Measurements from ENCODE around the gene GLT1D1.
"Not testable (repeated sequence)": the region's sequence is repeated elsewhere in the genome, so short reads cannot be mapped to it uniquely, and the experiment has no call there.

The GLT1D1 gene

DNA sequence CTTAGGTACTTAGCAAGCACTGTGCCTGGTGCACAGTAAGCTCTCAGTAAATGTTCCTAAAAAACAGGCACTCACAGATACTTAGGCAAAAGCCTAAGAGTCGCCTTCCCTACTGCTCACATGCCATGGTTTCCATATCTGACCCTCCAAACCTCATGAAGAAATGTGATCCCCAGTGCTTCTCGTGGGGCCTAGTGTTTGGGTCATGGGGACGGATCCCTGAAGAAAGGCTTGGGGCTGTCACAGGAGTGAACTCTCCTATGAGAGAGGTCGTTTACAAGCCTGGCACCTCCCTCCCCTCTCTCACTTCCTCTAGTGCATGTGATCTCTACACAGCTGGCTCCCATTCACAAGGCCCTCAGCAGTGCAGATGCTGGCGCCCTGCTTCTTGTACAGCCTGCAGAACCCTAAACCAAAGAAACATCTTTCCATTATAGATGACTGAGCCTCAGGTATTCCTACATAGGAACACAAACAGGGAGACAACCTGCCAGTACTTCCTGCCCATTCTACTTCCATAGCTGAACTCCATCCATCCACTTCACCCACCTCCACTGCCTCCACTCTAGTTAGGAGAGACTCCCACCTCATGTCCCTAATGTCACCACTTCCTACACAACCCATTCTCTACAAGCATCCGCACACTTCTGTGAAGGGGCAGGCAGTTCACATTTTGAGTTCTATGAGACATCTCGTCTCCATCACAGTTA is 32.4 kb upstream of the GLT1D1 start:
- DNase-seq = no peak

DNA sequence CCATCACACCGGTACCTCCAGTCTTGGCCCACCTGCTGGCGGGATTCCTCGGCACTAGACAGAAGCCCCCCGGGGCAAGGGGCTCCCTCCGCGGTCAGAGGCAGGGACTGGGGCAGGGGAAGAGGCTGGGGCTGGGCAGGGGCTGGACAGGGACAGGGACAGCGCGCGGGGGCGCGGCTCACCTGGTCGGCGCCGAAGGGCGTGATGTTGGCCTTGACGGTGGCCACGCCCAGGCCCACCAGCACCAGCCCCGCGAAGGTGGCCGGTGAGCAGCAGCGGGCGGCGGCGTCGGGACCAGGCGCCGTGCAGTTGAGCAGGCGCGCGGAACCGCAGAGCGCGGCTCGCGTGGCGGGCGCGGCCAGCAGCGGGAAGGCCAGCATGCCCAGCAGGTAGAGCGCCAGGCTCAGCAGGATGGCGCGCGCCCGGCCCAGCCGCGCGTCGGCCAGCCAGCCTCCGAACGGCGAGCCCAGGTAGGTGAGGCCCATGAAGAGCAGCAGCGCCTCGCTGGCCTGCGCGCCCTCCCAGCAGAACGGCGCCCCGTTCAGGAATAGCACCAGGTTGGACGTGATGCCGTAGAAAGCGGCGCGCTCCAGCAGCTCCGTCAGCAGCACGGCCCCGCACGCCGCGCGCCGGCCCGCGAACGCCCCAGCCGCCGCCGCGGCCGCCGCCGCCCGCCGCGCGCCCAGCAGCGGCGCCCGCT is 29.9 kb upstream of the GLT1D1 start:
- DNase-seq = peak; percentile 39 to 73

DNA sequence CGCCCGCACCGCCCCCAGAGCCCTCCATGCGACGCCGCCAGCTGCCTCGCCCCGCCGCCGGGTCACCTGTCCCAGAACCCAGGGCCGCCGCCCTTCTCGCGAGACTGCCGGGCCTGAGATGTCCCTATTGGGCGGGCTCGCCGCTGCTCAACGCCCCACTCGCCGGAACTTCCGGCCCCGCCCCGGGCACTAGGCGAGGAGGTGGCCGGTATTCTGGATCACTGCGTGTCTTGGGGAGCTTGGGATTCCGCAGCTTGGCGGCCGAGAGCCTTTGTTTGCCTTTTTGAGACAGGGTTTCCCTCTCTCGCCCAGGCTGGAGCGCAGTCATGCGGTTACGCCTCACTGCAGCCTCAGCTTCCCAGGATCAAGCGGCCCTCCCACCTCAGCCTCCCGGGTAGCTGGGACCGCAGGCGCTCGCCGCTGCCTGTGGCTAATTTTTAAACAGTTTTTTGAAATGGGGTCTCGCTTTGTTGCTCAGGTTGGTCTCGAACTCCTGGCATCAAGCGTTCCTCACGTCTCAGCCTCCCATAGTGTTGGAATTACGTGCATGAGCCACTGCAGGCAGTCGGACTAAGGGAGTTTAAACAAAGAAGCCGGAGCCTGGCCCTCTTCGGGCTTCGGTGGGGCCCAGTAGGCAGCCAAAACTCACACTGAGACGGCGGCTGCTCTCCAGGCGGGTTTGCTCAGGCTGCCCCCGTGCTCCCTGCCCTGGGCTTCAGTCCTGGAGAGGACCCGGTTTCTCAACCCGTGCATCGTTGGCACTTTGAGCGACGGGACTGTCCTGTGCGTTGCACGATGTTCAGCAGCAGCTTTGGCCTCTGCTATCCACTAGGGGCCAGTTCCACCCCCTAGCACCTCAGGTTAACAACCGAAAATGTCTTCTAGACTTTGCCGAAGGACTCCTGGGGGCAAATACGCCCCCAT is 29.1 kb upstream of the GLT1D1 start, which contains the start of gene SLC15A4:
SLC15A4 (minus strand) TSS at position 43 of the 924 bp plus-strand sequence; CDS start at position 28, 15 bp downstream.
- peak; percentile 89 to 97 for DNase-seq

DNA sequence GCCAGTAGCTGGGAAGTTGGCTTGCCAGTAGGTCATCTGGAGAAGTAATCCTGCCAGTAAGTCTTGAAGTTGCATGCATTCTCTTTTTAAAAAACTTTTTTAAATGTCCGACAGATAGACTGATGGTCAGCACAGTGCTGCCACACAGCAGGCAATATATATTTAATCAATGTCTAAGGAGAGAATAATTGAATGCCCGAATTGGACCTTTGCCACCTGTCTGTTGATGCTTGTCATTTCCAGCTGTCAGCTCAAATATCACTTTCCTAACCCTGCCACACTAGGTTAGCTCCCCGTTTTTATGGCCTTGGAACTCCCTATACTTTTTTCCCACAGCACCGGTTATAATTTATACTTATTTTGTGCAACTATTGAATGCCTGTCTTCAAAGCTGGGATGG is 27.4 kb upstream of the GLT1D1 start:
- no peak for DNase-seq

DNA sequence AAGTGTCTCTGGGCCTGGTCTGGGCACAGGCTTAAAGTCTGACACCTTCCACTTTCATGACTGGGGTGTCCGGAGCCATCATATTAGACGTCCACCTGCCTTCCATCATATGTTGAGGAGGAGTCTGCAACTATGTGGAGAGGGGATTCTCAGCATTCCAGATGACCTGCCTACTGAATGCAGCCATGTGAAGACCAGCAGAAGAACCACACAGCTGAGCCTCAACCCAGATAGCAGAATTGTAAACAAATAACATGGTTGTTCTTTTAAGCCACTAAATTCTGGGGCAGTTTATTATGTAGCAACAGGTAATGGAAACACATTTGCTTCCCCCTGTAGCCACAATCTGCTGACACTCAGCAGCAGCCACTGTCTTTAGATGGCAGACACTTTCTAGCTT is 25.6 kb upstream of the GLT1D1 start:
- DNase-seq = no peak

DNA sequence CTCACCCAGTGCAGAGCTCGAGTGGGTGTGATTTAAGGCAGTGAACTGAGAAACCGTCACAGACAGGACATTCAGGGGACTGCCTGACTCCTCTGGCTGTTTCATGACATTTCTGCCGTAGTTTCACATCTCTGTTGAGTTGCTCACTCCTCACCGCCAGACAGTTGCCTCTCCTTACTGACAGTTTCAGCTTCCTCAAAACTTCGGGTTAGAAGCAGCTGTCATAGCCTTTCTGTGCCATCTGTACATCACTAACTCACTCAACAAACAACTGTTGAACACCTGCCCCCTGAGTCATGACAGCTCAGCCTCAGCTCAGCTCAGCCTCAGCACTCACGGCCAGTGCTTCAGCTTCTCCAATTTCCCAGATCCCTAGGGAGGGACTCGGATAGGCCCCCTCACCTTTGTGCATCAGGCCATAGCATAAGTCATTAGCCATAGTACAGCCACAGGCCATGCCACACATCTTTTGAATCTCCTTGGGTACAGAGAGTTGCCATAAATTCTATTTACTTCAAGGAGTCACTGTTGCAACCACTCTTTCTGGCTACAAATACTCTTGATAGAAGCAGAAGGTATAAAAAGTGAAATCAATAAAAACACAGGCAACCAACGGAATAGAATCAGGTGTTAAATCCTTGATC is 23.3 kb upstream of the GLT1D1 start:
- no peak for DNase-seq

DNA sequence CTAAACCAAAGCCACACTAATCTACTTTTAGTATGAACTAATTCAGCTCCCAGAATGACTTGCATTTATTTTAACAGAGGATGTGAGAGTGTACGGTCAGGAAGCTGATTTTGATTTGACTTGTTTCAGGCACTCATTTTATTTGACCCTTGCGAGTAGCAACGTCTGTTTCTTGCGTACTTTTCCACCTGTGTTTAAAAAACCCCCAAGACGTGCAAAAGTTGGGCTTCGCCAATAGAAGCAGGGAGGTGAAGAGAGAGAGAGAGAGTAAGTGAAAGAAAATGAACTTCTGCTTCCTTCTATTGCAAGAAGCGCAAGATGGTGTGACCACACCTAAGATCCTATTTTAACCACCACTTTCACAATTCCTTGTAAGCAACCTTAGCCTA is 22.8 kb upstream of the GLT1D1 start:
- no peak for DNase-seq

DNA sequence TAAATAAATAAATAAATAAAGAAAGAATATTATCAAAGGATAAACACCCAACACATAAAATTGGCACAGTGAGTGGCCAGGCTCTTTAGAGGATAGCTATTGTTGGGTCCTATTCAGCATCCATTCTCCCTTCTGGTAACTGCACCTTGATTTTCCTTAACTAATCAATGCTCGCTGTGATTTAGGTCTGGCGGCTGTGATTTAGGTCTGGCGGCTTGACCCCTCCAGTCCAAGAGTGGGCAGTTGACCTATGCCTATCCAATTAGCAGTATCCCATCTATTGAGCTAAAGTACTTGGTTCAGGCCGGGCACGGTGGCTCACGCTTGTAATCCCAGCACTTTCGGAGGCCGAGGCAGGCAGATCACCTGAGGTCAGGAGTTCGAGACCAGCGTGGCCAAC is 19.9 kb upstream of the GLT1D1 start:
- no peak for DNase-seq

DNA sequence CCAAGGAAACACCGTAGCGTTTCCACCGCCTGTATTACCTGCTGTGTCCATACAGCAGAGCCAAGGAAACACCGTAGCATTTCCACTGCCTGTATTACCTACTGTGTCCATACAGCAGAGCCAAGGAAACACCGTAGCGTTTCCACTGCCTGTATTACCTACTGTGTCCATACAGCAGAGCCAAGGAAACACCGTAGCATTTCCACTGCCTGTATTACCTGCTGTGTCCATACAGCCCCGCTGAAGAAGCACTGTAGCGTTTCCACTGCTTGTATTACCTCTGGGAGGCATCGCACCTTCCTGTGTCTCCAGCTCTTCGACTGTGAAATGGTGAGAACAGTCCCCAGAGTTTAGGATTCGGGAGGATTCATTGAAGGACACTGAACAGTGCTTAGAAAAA is 13.4 kb upstream of the GLT1D1 start:
- not testable (repeated sequence) for DNase-seq

DNA sequence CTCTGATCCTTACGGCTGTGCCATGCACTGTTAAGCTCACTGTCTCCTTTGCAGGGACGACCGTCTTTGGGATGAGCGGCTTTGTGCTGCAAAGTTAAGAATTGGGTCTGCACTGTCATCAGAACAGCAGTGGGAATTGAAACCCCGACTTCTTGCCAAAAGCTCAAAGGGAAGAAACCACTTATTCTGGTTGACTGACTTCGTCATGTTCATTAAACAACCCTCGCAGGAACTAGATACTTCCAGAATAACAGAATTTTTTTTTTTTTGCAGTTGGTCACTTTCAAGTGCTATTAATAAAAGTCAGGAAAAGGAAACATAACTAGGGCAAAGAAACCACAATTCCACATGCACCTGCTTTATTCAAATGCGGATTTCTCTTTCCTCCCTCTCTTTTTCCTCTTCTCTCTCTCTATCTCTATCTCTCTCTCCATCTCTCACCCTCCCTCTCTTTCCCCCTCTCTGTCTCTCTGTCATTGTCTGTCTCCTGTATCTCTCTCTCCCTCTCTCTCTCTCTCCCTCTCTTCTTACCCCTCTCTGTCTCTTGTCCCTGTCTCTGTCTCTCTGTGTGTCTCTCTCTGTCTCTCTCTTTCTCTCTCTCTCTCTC is 12.3 kb upstream of the GLT1D1 start:
- DNase-seq = no peak

DNA sequence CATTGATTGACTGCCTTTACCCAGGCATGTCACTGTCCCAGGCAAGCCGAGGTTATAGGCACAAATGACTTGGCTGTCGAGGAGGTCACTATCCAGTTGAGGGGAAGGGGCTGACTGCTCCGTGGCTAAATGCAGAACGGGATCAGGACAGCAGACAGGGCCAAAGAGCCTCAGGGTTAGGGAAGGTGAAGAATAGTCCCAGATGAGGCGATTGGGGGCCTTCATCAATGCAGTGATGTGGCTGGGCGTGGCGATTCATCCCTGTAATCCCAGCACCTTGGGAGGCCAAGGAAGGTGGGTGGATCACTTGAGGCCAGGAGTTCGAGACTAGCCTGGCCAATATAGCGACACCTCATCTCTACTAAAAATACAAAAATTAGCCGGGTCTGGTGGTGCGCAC is 10.7 kb upstream of the GLT1D1 start:
- no peak for DNase-seq

DNA sequence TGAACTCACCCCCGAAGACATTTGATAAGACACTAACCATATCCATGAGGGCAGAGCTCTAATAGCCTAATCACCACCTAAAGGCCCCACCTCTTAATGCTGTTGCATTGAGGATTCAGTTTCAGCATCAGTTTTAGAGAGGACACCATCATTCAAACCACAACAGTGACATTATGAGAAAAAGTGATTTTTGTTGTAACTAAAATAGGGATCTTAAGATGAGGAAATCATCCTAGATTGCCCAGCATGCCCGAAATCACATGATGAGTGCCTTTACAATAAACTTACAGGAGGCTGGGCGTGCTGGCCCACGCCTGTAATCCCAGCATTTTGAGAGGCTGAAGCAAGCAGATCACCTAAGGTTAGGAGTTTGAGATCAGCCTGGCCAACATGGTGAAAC is 9.7 kb upstream of the GLT1D1 start:
- DNase-seq = no peak

DNA sequence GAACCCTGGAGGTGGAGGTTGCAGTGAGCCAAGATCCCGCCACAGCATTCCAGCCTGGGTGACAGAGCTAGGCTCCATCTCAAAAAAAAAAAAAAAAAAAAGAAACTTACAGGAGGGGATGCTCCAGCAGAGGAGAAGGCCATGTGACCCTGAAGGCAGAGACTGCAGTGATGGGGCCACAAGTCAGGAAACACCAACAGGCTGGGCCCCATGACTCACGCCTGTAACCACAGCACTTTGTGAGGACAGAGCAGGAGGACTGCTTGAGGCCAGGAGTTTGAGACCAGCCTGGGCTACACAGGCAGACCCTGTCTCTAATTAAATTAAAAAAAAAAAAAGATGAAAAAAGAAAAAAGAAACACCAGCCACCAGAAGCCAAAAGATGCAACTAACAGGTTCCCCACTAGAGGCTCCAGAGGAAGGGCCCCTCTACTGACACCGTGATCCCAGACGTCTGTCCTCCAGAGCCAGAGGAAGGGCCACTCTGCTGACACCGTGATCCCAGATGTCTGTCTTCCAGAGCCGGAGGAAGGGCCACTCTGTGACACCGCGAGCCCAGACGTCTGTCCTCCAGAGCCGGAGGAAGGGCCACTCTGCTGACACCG is 9.1 kb upstream of the GLT1D1 start:
- peak in 1 of 2 experiments; percentile 13 for DNase-seq

DNA sequence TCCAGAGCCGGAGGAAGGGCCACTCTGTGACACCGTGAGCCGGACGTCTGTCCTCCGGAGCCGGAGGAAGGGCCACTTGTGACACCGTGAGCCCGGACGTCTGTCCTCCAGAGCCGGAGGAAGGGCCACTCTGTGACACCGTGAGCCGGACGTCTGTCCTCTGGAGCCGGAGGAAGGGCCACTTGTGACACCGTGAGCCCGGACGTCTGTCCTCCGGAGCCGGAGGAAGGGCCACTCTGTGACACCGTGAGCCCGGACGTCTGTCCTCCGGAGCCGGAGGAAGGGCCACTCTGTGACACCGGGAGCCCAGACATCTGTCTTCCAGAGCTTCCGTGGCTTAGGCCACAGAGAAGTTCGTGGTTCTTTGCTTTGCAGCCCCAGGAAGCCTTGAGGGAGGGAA is 6.6 kb upstream of the GLT1D1 start:
- not testable (repeated sequence) for DNase-seq

DNA sequence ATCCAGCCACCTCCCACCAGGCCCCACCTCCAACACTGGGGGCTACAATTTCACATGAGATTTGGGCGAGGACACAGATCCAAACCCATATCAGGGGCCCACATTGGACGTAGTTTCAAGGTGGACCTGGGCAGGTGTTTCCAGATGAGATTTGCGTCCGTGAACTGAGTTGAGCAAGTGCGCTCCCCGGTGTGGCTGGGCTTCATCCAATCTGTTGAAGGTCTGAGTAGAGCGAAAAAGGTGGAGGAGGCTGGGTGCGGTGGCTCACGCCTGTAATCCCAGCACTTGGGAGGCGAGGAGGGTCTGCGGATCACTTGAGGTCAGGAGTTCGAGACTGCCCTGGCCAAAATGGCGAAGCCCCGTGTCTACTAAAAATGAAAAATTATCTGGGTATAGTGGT is 4.9 kb upstream of the GLT1D1 start:
- no peak for DNase-seq

DNA sequence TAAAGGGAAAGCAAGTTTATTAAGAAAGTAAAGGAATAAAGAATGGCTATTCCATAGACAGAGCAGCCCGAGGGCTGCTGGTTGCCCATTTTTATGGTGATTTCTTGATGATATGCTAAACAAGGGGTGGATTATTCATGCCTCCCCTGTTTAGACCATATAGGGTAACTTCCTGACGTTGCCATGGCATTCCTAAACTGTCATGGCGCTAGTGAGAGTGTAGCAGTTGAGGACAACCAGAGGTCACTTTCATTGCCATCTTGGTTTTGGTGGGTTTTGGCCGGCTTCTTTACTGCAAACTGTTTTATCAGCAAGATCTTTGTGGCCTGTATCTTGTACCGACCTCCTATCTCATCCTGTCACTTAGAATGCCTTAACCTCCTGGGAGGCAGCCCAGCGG is 3.5 kb upstream of the GLT1D1 start:
- DNase-seq = not testable (repeated sequence)

DNA sequence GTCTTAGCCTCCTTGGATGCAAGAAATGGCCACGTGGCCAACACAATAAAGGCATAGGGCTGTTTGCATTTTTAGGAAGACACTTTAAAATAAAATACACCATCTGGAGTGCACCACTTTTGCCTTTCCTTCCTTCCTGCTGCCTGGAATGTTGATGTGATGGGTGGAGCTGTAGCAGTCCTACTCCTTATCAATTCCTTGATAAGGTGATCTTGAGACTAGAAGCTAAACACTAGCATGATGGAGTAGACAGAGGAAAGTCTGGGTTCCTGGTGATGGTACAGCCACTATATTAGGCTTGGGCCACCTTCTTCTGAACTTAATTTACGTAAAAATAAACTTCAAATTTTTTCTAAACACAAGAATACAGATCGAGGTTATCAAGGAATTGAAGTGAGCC is 2.9 kb upstream of the GLT1D1 start:
- no peak for DNase-seq

DNA sequence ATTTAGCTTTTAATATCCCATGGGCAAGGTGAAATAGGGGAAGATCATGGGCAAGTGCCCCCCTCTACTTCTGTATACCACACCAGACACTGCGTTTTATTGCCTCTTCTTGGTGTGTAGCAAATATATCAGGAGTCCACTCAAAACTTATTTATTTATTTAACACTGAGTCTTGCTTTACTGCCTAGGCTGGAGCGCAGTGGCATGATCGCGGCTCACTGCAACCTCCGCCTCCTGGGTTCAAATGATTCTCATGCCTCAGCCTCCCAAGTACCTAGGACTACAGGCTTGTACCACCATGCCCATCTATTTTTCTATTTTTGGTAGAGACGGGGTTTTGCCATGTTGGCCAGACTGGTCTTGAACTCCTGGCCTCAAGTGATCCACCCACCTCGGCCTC is 1.8 kb upstream of the GLT1D1 start:
- not testable (repeated sequence) for DNase-seq

DNA sequence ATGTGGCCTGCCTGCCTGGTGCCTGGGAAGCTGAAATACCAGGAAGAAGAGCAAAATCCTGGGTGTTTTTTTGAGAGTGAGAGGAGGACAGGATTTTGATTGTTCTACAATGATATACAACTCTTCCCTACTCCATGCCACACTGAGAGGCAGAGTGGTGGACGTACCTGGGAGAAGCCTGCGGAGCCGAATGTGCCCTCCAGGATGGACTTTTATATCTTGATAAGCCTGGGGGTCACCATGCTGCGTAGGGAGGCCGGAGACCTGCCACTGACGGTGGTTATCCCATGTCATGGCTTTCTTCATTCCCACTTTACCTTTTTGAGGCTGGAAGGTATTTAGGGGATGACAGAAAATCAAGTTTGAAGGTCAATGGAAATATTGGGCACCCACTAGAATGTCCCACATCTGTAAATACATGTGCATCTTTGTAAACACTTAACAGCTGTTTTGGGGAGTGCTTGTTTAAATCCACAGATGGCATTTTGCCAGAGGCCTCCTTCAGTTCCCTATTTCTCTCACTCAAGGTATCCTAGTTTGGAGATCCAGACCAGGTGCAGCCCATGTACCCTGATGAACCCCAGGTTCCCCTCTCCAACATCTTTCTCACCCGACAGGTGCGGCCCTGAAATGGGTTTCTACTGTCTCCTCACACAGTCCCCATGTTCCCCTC is 1.1 kb upstream of the GLT1D1 start:
- DNase-seq = no peak

DNA sequence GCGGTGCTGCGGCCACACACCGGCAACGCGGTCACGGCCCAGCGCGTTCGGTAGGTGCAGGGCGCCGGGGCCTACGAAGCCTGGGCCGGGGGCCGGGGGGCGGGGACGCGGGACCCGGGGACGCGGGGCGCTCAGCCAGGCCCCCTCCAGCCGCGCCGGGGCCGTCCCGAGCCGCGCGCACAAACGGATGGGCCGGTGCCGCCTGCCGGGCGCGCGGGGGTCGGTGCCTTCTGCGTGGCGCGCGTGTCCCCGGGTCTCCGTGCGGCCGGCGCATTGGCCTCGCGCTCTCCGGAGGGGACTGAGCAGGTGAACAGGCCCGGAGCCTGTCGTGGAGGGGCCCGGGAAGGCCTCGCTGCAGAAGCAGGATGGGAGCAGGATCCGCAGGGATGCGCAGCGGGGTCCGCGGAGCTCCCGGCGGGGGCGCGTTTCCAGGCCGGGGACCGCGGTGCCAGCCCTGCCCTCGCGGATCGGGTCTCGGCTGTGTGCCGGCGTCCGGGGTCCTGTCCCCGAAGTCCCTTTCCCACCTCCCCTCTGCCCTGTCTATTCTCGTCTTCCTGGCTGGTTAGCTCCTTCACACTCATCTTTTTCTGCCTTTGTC is 421 bp downstream of the GLT1D1 start:
- peak in 1 of 2 experiments; percentile 64 for DNase-seq
